ENCODE data around the gene DSTN.
"Not testable (repeated sequence)": the region's sequence is repeated elsewhere in the genome, so short reads cannot be mapped to it uniquely, and the experiment has no call there.

Gene DSTN

DNA sequence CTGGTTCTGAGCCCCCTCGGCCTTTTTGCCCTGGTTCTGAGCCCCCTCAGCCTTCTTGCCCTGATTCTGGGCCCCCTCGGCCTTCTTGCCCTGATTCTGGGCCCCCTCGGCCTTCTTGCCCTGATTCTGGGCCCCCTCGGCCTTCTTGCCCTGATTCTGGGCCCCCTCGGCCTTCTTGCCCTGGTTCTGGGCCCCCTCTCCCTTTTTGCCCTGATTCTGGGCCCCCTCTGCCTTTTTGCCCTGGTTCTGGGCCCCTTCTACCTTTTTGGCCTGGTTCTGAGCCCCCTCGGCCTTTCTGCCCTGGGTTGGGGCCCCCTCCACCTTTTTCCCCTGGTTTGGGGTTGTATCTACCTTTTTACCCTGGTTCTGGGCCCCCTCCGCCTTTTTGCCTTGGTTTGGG is 89.5 kb downstream of the DSTN start:
- not testable (repeated sequence) for H3K27ac ChIP-seq (ENCODE audit: low read depth, low read length); H3K18ac ChIP-seq (ENCODE audit: low read length); H3K4ac ChIP-seq (ENCODE audit: low read depth, low read length); H2AK5ac ChIP-seq (ENCODE audit: low read length); H3K9ac ChIP-seq (ENCODE audit: low read length); H2BK15ac ChIP-seq (replicated peaks; ENCODE audit: low read depth); H3K56ac ChIP-seq (ENCODE audit: low read length); H3K4me2 ChIP-seq (ENCODE audit: low read length); H4K8ac ChIP-seq (ENCODE audit: low read depth, low read length); H3K23ac ChIP-seq (ENCODE audit: low read length); H2BK120ac ChIP-seq (ENCODE audit: low read depth, low read length); H2BK5ac ChIP-seq (ENCODE audit: low read length); H3K4me3 ChIP-seq (ENCODE audit: low read length); H4K5ac ChIP-seq (ENCODE audit: low read length); H3K36me3 ChIP-seq (ENCODE audit: control insufficient read depth, insufficient read depth, low read length); H3K27me3 ChIP-seq (ENCODE audit: insufficient read depth, low read length, poor library complexity); DNase-seq
- Histone ChIP-seq H3K4me1 (ENCODE audit: control insufficient read depth, low read depth, low read length) (peaks cover 13% of the 10 kb centered on the region), H3K79me1 (ENCODE audit: low read length) (peaks cover 28% of the 10 kb centered on the region), H3K79me2 (ENCODE audit: control insufficient read depth, insufficient read depth, low read length) (peaks cover 68% of the 10 kb centered on the region)
- no CpG with 5 or more reads among the region's 7 CpGs for WGBS (ENCODE audit: extremely low coverage, insufficient coverage, low lambda C conversion rate)

Data from mesendoderm (in vitro differentiated cells).